ENCODE data around the gene SGMS2. TPM values are rescaled to one million over a fixed set of nuclear protein-coding genes. Genes with fewer than 3 reads are reported as not detected.
A peak's percentile ranks its signal among the peaks of the same experiment; 100 is the strongest.

The SGMS2 gene
- total RNA-seq, 1 donor from 2014 or later: 25.8 TPM

DNA sequence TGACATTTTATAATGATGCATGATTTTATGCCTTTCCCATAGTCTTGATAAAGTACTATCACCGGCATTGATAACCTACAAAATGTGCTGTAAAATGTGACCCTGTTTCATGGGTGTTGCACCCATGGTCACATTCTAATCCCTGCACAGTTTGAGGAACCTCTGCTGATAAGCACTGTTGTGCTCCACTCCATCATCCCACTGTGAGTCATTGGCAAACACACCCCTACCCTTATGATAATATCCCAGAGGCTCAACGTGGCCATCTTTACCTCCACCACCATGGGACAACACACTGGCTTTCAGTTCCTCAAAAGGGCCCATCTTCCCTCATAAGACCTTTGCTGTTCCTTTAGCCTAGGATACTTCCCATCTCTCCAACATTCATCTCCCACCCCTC, 32.0 kb upstream of the SGMS2 start:
- no peak overlapping the region for H3K4me3 Mint-ChIP-seq
- H3K4me1 Mint-ChIP-seq (ENCODE audit: unreplicated experiment): peaks cover 4% of the 10 kb centered on the region
- TF ChIP-seq, protein P1, sequence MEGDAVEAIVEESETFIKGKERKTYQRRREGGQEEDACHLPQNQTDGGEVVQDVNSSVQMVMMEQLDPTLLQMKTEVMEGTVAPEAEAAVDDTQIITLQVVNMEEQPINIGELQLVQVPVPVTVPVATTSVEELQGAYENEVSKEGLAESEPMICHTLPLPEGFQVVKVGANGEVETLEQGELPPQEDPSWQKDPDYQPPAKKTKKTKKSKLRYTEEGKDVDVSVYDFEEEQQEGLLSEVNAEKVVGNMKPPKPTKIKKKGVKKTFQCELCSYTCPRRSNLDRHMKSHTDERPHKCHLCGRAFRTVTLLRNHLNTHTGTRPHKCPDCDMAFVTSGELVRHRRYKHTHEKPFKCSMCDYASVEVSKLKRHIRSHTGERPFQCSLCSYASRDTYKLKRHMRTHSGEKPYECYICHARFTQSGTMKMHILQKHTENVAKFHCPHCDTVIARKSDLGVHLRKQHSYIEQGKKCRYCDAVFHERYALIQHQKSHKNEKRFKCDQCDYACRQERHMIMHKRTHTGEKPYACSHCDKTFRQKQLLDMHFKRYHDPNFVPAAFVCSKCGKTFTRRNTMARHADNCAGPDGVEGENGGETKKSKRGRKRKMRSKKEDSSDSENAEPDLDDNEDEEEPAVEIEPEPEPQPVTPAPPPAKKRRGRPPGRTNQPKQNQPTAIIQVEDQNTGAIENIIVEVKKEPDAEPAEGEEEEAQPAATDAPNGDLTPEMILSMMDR (conservative IDR thresholded peaks at IDR 0.05): no peak
- DNase-seq (ENCODE audit: extremely low spot score, unreplicated experiment): no peak
- no peaks in the 10 kb centered on the region for H3K36me3 Mint-ChIP-seq
- H3K27me3 Mint-ChIP-seq: no peaks in the 10 kb centered on the region
- no peaks in the 10 kb centered on the region for H3K9me3 Mint-ChIP-seq
- no peak overlapping the region for H3K27ac Mint-ChIP-seq

- H3K27ac Mint-ChIP-seq: peak overlapping the region; percentile 58
- H3K4me1 Mint-ChIP-seq (ENCODE audit: unreplicated experiment): peaks cover 4% of the 10 kb centered on the region
- no peaks in the 10 kb centered on the region for H3K36me3 Mint-ChIP-seq
- no peaks in the 10 kb centered on the region for H3K27me3 Mint-ChIP-seq
- no peak for DNase-seq (ENCODE audit: extremely low spot score, unreplicated experiment)
- TF ChIP-seq, protein P1 (conservative IDR thresholded peaks at IDR 0.05): no peak
- H3K9me3 Mint-ChIP-seq: no peaks in the 10 kb centered on the region
- H3K4me3 Mint-ChIP-seq: no peak overlapping the region
These were observed 30.7 kb upstream of the SGMS2 start for GRCh38 chr4:107793996-107794395.

- H3K4me1 Mint-ChIP-seq (ENCODE audit: unreplicated experiment): no peaks in the 10 kb centered on the region
- no peak overlapping the region for H3K27ac Mint-ChIP-seq
- DNase-seq (ENCODE audit: extremely low spot score, unreplicated experiment): no peak
- no peak overlapping the region for H3K4me3 Mint-ChIP-seq
- peaks cover 3% of the 10 kb centered on the region for H3K9me3 Mint-ChIP-seq
- no peaks in the 10 kb centered on the region for H3K27me3 Mint-ChIP-seq
- TF ChIP-seq, protein P1 (conservative IDR thresholded peaks at IDR 0.05): no peak
- no peaks in the 10 kb centered on the region for H3K36me3 Mint-ChIP-seq
These were observed 24.9 kb upstream of the SGMS2 start for GRCh38 chr4:107799669-107800450.

GRCh38 chr4:107800706-107801105, 24.0 kb upstream of the SGMS2 start:
- no peak overlapping the region for H3K4me3 Mint-ChIP-seq
- H3K27me3 Mint-ChIP-seq: no peaks in the 10 kb centered on the region

GRCh38 chr4:107801766-107802211, 22.9 kb upstream of the SGMS2 start:
- Mint-ChIP-seq H3K27me3 (no peaks in the 10 kb centered on the region), H3K27ac (no peak overlapping the region), H3K4me1 (ENCODE audit: unreplicated experiment) (no peaks in the 10 kb centered on the region), H3K36me3 (no peaks in the 10 kb centered on the region), H3K4me3 (no peak overlapping the region), H3K9me3 (peaks cover 3% of the 10 kb centered on the region)
- DNase-seq (ENCODE audit: extremely low spot score, unreplicated experiment): no peak
- TF ChIP-seq, protein P1 (conservative IDR thresholded peaks at IDR 0.05): no peak

More at GRCh38 chr4:107800706-107801105, 24.0 kb upstream of the SGMS2 start:
- Mint-ChIP-seq H3K27ac (no peak overlapping the region), H3K4me1 (ENCODE audit: unreplicated experiment) (no peaks in the 10 kb centered on the region), H3K9me3 (peaks cover 3% of the 10 kb centered on the region), H3K36me3 (no peaks in the 10 kb centered on the region)
- TF ChIP-seq, protein P1 (conservative IDR thresholded peaks at IDR 0.05): no peak
- no peak for DNase-seq (ENCODE audit: extremely low spot score, unreplicated experiment)
